Raji (cell line): ENCODE results near the gene ZNF740.

ENCODE experiments used
- POLR2A ChIP-seq: IDR thresholded peaks from 2 replicates; pipeline ENCODE4 v1.6.1; 2011; ENCODE audit warnings: low read depth, low read length, control low read depth; ENCODE audit not compliant: insufficient read depth

The ZNF740 gene

GRCh38 chr12:53170876-53171724 is 9.4 kb upstream of the ZNF740 start:
- no peak for TF ChIP-seq POLR2A

GRCh38 chr12:53171725-53172329 is 8.7 kb upstream of the ZNF740 start:
- no peak for TF ChIP-seq POLR2A

GRCh38 chr12:53172352-53172751 is 8.2 kb upstream of the ZNF740 start:
- no peak for TF ChIP-seq POLR2A

DNA sequence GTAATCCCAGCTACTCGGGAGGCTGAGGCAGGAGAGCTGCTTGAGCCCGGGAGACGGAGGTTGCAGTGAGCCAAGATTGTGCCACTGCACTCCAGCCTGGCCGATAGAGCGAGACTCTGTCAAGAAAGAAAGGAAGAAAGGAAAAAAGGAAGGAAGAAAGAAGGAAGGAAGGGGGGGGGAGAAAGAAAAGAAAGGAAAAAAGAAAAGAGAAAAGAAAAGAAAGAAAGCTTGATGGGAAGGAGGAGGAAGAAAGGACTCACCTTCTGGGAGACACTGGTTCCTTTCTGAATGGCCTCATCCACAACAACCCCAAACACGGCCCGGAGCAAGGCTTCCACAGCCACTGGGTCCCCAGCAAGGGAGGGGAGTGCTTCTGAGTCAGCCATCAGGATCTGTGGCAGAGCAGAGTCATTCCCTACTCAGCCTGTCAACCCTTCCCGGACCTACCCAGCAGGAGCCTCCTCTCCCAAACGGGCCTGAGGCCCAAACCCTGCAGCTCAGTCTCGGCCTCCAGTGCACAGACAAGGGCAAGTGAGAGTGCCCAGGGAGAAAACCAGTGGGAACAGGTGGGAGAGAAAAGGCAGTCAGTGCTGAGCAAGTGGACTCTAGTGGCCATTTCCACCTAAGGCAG is 7.3 kb upstream of the ZNF740 start:
- no peak for TF ChIP-seq POLR2A

GRCh38 chr12:53174881-53175491 is 5.5 kb upstream of the ZNF740 start:
- no peak for TF ChIP-seq POLR2A

DNA sequence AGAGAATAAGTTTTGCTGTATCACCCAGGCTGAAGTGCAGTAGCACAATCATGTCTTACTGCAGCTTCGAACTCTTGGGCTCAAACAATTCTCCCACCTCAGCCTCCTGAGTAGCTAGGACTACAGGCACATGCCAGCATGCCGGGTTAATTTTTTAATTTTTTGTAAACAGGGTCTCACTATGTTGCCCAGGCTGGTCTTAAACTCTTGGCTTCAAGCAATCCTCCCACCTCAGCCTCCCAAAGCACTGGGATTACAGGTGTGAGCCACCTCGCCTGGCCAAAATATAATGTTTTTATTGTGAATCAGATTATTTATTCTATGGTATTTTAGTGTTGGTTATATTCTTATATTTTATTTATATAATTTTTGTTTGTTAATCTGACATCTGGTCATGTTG is 3.8 kb upstream of the ZNF740 start:
- no peak for TF ChIP-seq POLR2A

DNA sequence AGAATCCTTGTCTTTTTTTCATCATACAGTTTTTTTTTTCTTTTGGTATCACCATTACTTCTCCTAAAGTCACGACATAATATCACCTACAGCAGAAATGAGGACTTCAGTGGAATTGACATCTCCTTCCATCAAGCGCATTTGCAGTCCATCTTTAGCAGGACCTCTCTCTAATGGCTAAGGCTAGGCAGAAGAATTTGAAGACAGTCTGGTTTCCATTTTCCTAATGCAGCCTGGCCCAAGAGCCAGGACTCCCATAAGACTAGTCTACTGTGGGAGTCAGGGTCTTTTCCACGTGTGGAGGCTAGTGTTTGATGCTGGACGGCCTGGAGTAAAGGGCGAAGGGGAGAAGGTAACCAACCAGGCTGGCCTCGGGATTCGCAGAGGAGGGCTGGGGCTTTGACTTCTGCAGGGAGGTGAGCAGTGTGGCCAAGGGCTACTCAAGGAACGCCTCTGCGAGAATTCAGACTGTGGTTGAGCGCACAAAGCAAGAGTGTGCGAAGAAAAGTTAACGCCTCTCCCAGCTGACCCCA is 769 bp upstream of the ZNF740 start:
- no peak for TF ChIP-seq POLR2A

- peak; percentile 79 for TF ChIP-seq POLR2A
Observed at GRCh38 chr12:53180931-53181645, 566 bp downstream of the ZNF740 start.

GRCh38 chr12:53181935-53182334 is 1.4 kb downstream of the ZNF740 start:
- TF ChIP-seq POLR2A = no peak

GRCh38 chr12:53182903-53183302 is 2.4 kb downstream of the ZNF740 start:
- no peak for TF ChIP-seq POLR2A

DNA sequence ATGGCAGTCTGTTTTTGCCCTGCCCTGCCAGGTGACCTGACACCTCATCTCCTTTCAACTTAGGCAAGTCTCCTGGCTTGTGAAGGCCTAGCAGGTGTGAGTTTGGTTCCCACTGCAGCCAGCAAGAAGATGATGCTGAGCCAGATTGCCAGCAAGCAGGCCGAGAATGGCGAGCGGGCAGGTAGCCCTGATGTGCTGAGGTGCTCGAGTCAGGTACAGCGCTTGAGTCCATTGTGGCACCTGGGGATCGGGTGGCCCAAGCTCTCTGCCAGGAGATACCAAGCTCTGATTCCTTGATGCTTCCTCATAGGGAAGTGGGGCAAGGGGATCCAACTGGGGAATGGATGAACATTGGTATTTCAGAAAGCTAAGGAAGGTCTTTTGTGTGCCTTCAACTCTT is 4.3 kb downstream of the ZNF740 start:
- TF ChIP-seq POLR2A = no peak

- no peak for TF ChIP-seq POLR2A
Observed at GRCh38 chr12:53185582-53186153, 5.1 kb downstream of the ZNF740 start.

- TF ChIP-seq POLR2A = no peak
Observed at GRCh38 chr12:53186745-53187144, 6.2 kb downstream of the ZNF740 start.

DNA sequence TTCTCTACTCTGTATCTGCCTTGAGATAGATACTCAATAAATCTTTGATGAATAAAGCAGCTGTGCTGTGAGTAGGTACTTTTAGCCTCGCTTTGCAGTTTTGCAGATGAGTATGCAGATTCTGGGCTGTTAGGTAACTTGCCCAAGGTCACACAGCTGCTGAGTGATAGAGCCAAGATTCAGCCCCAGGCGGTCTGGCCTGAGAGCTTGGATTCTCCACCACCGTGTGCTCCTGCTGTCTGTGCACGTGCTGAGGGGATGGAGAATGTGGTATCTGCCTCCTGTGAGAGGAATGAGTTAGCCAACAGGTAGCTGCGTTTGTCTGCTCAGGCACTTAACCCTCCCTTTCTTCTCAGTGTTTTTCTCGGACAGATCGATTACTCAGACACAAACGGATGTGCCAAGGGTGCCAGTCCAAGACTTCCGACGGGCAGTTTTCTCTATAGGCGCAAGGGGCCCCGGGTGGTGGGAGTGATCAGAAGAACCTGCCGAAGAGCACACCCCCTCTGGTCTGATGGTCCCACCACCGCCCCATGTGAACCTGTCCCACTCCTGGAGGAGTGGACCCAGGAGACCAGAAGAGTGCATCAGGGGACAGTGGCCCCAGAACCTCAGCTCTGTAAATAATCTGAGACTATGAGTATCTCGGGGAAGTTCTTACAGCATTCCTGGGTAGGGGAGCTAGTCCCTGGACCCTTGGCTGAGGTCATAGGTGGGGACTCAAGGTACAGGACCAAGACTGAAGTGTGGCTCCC is 6.8 kb downstream of the ZNF740 start:
- no peak for TF ChIP-seq POLR2A

- no peak; the same call in 1 of the 2 replicates for TF ChIP-seq POLR2A
Observed at GRCh38 chr12:53190108-53190729, 9.7 kb downstream of the ZNF740 start.
